Spleen (tissue), 7 donors: Measurements from ENCODE around the gene ZNRF2.

ENCODE experiments used
- POLR2A ChIP-seq, 3 donors: fragments of 450-650 bp; IDR thresholded peaks; one replicate each; pipeline ENCODE4 v1.5.1; 2017; ENCODE audit warnings: antibody characterized with exemption in 3 of 3, mild to moderate bottlenecking in 1 of 3
- POLR2AphosphoS5 ChIP-seq, 3 donors: sonication (generic); formaldehyde crosslinking; IDR thresholded peaks; one replicate each; pipeline ENCODE4 v1.5.1; 2017; ENCODE audit warnings: antibody characterized with exemption in 3 of 3
- TF ChIP-seq, protein P1 (sequence below), 11 experiments: fragments of 200-600 bp in 7 of 11; fragments of 450-650 bp in 4 of 11; sonication (generic) in 4 of 11; IDR thresholded peaks in 8 of 11; conservative IDR thresholded peaks in 3 of 11; 1 replicate in 7 of 11; 2 replicates in 4 of 11; pipeline versions ENCODE4 v1.4.0 to v1.8.0; 2016 to 2021; ENCODE audit warnings: antibody characterized with exemption in 11 of 11, inconsistent platforms in 4 of 11, mild to moderate bottlenecking in 1 of 11
- donor health status: DM: no; HTN: no; CAD: no; lungs with moderate emphysema.
- donor health status: DM: no; HTN: no; CAD: no.
- donor health status: DM: no; HTN: no; CAD: no.

- TF ChIP-seq, protein P1, sequence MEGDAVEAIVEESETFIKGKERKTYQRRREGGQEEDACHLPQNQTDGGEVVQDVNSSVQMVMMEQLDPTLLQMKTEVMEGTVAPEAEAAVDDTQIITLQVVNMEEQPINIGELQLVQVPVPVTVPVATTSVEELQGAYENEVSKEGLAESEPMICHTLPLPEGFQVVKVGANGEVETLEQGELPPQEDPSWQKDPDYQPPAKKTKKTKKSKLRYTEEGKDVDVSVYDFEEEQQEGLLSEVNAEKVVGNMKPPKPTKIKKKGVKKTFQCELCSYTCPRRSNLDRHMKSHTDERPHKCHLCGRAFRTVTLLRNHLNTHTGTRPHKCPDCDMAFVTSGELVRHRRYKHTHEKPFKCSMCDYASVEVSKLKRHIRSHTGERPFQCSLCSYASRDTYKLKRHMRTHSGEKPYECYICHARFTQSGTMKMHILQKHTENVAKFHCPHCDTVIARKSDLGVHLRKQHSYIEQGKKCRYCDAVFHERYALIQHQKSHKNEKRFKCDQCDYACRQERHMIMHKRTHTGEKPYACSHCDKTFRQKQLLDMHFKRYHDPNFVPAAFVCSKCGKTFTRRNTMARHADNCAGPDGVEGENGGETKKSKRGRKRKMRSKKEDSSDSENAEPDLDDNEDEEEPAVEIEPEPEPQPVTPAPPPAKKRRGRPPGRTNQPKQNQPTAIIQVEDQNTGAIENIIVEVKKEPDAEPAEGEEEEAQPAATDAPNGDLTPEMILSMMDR (IDR thresholded peaks at IDR 0.05 in 8 of 11, conservative IDR thresholded peaks at IDR 0.05 in 3 of 11): no peak
- TF ChIP-seq POLR2A (IDR thresholded peaks at IDR 0.05): no peak
- no peak for TF ChIP-seq POLR2AphosphoS5 (IDR thresholded peaks at IDR 0.05)
Observed at GRCh38 chr7:30321882-30322192, 37.4 kb downstream of the ZNRF2 start.
